Smooth muscle cell of the brain vasculature (primary cell): ENCODE measurements around the gene XPNPEP1.

Source experiments
- DNase-seq: peaks from one replicate; pipeline ENCODE4 v3.0.0-alpha.2; 2012; ENCODE audit warnings: low read depth, low spot score

The XPNPEP1 gene

DNA sequence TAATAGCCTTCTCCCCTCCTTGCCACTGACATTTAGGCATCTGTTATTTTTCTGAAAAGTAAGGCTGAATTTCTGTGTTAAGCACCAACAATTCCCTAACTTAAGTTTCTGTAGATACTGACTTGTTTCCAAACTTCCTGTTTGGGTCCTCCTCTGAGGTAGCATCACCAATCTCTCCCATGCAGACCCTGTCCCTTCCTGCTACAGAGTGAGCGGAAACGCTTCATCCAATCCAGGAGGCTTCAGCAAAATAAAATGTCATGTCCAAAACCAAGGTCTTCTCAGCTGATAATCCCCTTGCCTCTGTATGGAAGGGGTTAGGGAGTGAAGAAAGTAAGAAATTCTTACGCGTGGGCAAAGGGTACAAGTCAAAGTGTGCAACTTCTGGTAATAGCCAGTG, 29.9 kb downstream of the XPNPEP1 start:
- no peak for DNase-seq

DNA sequence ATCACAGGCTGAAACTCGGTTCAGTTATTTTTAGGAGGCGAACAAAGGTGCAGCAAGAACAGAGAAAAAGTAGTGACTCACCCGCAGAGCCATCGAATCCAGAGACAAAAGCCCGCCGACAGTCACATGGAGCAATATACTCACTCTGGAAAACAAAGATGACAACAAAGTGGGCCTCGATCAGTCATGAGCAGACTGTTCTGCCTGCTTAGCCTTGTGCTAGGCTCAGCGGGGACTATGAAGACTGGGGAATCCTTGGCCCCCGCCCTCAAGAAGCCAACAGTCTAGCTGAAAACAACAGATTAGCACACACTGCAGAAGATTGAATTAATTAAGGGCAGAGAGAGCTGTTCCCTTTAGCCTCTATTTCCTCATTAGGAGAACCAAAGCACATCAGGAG, 30.4 kb downstream of the XPNPEP1 start:
- no peak for DNase-seq

DNA sequence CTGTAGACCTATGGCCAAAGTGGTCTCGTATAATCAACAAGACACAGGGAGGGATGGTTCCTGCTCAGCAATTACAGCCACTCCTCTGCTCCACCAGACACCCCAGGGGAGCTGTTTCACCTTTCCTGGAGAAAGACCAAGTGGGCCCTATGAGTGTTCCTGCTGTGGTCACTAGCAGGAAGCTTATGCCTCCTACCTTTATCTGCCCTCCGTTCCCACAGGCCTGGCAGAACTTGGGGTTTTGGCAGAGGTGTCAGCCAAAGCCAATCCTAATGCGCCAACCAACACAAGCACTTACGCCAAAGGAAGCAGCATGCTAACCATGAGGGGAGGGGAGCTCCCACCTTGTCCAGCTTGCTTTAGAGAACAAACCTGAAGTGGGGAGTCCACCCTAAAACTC, 31.2 kb downstream of the XPNPEP1 start:
- DNase-seq, result no peak

DNA sequence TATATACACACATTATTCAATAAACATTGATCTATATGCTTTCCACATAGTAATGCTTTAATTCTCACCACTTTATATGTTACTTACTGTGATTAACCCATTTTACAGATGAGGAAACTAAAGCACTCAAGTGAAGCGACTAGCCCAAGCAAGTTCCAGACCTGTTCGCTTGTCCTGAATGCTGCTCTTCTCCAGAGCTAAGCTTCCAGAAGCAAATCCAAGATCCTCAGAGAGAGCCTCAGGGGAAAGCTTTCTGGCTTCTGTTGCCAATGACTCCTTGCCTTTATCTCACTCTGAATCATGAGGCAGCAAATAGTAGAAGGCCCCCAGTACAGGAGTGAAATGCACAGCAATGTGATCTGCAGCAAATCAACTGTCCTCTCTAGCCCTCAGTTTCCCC, 32.2 kb downstream of the XPNPEP1 start:
- DNase-seq, result no peak

DNA sequence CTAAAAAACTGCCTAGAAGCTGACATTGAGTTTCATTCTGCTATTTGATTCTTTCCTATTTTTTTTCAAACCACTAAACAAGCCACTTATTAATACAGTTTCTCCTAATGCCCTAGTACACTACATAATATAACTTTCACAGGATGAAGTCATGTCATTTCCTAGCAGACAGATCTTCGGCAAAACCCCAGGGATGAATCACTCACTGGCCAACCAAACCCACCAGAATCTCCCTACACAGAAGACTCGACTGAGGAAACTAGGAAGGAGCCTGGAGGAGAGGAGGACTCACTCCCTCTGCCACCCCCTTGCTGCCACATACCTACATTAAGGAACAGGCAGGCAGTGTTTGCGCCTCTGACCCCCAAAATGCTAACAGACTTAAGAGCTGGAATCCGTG, 33.4 kb downstream of the XPNPEP1 start:
- no peak for DNase-seq

DNA sequence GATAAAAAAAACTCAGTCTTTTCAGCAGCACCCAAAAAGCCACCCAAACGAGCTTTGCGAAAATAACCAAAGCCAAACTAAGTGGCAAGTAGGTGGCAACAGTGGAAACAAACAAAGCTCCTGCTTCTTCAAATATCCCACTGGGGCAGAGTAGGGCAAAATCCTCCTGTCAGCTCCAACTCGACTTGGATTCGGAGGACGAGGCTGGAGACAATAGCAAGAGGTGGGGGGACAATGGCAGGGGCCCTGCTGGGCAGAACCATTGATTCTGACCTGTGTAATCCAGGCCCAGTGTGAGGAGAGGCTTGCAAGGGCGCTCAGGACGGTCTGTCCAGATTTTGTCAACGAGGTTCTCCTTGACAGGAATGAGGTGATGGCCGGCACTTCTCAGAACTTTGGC, 35.5 kb downstream of the XPNPEP1 start:
- DNase-seq, result no peak

DNA sequence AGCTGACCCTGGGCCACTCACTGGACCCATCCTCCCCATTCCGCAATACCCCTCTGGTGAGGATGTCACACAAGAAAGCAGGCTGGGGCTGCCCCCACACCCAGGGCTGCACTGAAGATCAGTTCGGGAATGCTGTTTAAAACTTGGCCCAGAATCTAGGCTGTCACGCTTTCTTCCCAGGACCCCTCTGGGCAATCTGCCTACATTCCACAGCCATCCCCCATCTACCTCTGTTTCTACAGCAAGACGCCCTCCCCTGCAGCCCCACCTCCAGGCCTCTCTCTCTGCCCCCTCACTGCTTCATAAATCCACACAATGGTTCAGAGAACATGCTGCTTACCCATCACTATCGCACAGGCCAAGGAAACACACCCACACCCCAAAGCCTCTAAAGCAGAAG, 36.1 kb downstream of the XPNPEP1 start:
- no peak for DNase-seq

DNA sequence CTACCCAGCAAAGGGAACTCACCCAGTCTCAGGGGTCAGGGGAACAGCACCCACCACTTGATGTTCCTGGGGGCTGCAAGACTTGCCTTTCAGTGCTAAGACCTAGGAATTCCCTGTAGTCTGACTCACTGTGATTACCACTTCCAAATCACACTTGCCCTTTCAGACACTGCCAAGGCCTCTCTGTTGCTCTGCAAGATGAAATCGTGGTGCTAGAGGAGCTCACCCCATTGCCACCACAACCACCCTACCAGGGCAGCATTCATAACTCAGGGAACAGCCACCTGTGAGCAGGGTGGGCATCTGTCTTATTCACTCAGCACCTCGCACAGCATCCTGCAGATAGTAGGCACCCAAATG, 36.5 kb downstream of the XPNPEP1 start:
- DNase-seq, result no peak

DNA sequence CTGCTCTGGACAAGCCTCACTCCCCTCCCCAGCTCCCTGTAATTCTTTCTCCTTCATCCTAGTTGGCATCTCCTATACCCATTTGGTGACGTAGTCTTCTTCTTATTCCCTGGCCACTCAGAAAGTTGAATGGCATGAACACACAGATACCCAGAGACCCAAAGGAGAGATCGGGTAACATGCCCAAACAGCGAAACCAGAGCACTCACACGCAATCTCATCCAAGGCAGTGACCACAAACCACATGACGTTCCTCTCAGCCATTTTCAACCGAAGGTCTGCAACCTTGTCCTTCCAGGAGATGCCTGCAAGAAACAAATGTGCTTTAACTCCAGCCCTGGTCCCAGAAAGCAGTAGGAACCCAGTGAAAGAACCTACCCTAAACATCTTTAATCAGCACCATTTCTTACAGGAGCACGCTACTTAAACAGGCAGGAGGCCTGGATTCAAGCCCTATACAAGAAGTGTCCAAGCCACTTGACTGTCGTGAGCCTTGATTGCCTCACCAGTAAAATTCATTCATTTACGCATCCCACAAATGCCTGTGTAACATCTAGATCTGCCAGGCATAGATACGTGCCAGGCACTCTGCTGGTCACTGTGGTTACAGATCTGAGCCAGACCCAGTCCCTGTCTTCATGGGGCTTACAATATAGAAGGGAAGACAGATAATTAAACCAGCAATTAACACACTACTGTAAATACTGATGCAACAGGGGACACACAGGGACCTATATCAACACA, 37.1 kb downstream of the XPNPEP1 start:
- DNase-seq, result no peak

DNA sequence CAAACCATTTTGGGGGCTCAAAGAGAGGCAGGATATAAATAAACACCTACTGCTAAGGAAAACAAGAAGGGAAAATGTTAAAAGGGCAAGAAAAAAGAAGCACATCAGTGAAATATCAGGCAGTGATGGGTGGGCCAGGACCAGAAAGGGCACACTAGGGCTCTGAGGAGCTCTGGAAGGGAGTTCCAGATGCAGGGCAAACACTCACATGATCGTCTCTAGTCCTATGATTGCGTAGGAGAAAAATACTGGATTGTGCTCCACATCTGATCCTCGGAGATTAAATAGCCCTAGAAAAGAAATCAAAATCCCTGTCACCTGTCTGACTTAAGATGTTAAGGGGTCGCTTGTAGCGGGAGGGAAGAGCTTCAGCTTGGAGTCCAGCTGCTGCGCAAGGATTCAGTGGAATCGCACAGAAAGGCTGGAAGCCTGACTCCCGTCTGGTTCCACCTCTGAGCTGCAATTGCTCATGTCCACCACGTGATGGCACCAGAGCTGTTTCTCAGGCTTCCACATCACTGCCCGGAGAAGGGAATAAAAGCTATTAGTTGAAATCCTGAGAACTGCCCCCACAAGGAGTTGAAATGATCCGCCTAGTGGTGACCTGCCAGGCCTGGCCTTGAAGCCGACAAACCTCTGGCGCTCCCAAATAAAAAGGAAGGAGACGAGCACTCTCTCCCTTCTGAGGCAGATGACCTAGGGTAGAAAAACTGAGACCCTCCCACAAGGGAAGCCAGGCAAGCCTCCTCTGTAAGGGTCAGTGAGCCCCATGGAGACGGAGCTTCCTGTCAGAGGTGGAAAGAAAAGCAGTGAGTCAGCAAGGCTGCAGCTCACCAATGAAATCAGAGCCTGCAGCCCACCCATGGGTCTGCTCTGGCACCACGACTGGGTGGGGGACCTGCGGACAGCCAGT, 39.2 kb downstream of the XPNPEP1 start:
- DNase-seq, result peak; percentile 86

DNA sequence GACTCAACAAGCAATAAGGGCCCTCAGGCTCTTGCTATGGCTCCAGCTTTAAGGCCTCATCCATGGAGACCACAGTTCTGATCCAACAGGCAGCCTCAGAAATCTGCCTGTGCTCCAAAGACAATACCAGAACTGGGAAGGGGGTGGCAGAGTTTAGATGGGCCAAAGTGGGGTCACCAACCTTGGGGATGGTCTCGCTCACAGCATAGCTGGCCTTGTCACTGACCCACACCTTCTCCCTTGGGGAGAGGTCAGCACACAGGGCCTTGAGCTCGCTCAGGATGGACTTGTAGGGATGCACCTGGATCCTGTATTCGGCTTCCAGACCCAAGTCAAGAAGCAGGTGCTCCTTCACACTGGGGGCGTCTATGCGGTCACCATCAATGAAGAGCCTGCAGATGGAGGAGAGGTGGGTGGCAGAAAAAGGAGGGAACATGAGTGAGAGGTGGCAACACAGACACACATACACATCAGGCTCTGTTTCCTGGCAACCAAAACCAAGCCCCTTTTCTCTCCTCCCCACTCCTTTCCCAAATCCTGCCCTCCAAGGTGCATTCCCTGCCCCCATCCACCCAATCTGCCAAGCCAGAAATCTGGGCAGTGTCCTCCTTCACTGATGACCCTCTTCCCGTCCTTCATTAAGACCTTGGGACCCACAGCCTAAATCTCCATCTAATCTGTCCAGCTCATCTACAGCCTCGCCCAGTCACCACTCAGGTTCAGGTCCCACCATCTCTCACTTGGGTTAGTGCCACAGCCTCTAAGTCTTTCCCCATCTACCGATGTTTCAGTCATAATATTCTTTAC, 40.9 kb downstream of the XPNPEP1 start:
- DNase-seq, result no peak

DNA sequence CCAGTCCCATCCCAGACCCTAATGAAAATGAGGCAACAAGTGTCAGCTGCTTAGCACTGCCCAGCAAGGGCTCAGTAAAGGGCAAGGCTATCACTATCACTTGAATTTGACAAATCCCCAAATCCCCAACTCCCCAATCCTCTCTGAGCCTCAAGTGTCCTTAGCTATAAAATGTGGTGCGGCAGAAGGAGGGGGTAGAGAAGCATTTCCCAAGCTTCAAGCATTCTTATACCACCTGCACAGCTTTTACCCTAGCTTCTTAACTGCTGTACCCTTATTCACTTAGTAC, 41.6 kb downstream of the XPNPEP1 start:
- DNase-seq, result no peak

DNA sequence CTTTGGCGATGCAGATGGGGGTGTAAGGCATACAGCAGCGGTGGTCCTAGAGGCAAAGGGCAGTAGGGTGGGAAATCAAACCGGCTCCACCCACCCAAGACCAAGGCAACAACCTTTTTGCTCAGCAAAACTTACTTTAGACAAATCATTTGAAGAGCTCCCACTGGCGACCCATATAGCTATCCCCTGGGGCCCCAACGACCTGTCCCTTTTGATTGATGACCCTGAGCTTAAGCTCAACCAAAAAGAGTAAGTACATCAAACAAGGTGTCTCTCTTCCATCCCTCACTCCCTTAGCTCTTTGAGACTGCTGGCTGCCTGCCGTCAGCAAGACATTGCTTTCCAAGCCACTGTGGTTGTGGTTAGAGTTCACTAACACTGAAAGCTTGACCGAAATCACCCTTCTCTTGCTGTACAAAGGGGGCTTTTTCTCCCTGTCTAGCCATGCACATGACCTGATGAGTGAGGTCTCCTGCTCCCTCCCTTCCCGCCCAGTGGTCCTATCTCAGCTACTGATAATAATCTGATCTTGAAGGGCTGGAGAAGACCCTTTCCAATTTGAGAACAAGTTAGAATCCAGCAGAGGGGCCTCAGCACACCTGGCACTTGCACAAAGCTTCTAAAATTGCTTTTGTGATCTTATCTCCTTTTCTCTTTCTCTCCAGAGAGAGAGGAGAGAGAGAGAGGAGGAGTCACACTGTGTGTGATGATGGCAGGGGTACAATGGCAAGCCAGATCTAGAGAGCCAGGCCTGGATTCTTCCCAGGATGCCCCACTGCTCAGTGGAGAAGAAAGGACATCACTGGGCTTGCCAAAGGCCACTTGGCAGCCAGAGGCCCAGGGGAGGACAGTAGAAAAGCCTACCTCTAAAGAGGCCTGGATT, 42.2 kb downstream of the XPNPEP1 start:
- no peak for DNase-seq

DNA sequence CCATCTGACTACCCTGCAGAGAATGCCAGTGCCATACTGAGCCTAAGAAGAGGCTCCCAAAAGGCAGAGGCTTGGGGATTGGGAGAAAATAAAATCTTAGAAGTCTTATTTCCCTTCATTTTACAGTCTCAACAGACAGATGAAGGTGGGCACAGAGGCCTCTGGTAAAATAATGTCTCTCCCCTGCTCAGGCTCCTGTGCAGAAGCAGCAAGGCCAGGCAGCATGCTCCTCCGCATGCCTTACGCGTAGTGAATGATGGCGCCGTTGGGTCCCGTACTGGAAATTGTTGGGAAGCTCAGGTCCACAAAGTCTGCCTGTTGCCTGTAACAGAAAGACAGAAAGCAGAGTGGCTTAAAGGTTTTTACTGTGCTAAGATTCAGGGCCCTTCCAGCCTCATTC, 45.8 kb downstream of the XPNPEP1 start:
- no peak for DNase-seq

DNA sequence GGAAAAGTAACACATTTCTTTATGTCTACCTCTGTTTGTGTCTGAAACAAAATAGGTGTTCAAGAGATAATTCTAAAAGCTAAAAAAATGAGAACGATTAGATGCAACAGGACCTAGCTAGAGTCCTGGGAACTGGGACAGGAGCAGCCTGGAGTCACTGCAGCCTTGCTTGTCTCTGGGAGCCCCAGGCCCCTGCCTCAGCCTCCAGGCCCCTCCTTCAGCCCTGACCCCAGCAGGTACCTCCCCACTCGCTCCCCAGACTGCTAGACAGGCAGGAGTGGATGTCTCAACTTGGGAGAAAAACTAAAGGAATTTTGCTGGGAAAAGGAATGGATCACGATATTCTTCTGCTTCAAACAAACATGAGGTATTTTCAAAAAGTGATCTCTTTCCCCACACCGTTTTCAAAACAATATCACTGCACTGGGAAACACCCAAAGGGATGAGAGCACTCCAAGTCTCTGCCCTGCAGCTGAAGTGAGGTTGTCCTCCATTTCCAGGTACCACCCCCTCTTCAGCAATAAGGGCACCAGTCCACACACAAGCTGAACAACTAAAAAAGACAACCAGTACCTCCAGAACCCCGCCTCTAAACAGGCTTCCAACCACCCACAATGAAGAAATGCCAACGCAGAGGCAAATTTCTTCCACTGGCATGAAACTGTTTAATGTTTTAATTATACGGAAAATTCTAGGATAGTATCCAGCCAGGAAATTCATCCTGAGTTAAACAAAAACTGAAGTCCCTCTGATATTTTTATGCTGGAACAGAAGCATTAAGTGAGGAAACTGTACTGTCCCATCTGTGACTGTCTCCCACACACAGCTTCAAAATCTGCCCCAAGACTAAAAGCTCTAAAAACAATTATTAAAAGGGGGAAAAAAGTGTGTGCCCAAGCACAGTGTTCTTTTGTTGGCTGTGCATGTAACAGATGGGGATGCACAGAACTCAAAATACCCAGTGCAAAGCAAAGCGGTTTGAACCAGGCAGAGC, 47.2 kb downstream of the XPNPEP1 start:
- DNase-seq, result no peak

DNA sequence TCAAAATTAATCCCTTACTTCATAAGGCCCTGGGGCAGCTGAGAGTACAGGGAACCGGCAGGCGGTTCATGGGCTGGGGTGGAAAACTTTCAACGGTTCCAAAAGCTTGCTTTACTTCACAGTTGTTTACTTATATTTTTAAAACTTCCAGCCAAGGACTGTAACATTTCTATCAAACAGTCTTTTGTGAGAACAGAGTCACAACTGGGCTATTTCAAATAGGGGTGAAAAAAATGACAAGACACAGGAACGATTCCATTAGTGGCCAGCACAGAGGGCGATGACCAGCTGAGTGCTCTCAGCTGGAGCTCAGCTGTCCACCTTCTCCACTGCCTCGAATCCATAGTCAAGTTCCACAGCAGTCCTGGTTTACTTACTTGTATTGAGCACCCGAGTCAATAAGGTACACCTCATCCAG, 48.2 kb downstream of the XPNPEP1 start:
- DNase-seq, result no peak

DNA sequence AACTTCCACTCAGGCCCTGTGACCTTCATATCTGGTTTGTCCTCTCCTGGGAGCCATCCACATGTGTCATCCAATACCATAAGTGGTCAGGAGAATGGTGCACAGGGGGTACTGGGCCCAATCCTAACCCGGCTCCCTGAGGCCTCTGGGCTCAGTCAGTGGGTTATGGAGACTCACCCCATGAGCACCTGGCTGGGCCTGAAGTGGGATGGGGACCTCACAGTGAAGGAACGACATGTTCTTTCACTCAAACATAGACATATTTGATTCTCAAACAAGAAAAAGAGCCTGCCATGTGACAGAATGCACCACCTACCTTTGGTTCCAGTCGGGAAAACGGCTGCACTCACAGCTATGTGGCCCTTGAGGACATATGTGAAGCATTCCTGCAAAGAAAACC, 51.8 kb downstream of the XPNPEP1 start:
- DNase-seq, result no peak

DNA sequence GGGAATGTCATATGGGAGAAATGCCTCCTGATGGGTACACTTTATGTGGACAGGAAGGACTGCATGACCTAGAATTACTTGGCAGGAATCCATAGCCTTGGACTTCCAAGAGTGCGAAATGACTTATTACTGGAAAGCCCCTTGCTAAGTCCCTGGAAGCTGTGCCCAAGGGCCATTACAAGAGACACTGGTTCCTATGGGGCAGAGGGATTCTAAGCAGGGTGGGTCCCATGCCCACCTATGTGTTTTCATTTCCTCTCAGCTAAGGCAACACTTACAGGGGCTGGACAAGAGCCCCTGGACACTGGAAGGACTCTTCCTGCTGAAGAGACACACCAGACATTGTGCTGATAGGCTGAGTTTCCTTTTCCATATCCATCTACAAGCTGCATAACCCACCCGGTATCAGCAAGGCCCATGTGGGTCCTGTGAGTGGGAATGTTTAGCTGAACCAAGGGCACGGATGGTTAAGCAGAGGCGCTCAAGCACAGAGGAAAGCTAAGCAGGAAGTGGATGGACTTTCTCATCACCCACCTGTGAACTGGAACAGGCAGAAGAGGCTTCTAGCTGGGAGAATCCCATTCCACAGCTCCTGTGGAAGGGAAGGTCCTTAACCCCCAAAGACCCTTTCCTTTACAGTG, 56.2 kb downstream of the XPNPEP1 start:
- DNase-seq, result no peak

DNA sequence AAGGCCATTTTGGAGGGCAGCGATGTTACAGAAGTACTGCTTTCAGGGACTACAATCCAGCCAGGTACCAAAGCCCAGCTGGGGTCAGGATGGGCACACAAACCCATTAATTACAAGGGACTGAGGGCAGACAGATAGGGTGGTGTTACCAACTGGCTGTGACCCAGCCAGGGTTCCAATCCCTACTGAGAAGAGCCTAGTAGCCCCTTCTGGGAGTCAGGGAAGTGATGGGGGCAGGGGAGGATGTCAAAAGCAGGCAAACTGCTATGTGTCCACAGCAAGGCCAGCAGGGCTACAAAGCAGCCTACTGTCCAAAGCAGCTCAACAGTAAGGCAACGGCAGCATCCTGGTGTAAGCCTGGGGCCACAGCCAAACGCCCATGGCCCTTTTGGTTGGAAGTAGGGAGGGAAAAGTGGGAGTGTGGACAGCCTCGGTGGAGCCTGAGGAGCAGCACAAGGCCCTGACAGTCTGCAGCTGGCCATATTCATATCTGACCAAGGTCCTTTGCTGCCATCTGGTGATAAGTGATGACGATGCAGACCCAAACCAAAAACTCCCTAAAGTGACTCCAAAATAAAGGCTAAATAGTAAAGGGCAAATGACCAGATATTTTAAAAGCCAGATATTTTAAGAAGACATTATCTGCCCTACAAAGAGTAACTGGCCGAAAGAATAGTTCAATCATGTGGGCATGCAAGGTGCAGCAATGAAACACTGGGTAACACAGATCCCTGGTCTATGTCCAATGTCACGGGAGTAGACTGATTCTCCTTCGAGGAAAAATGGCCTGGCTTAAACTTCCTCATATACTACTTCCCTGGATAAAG, 56.9 kb downstream of the XPNPEP1 start:
- DNase-seq, result no peak
